Measurements from ENCODE around the gene ROBO1. TPM values are rescaled to one million over a fixed set of nuclear protein-coding genes. Genes with fewer than 3 reads are reported as not detected.

ROBO1 gene
- total RNA-seq, 1 donor from 2014 or later: 73.8 TPM

GRCh38 chr3:78703944-78704343, 1063.9 kb downstream of the ROBO1 start:
- no peak for DNase-seq (ENCODE audit: extremely low spot score, unreplicated experiment)
- H3K4me3 Mint-ChIP-seq (ENCODE audit: unreplicated experiment): no peak overlapping the region
- H3K9me3 Mint-ChIP-seq (ENCODE audit: unreplicated experiment): peaks cover 3% of the 10 kb centered on the region
- H3K36me3 Mint-ChIP-seq (ENCODE audit: unreplicated experiment): peaks cover 4% of the 10 kb centered on the region
- H3K4me1 Mint-ChIP-seq (ENCODE audit: unreplicated experiment): peaks cover 22% of the 10 kb centered on the region
- no peak for TF ChIP-seq CTCF (IDR thresholded peaks at IDR 0.05)
- H3K27ac Mint-ChIP-seq (ENCODE audit: unreplicated experiment): no peak overlapping the region
- no peaks in the 10 kb centered on the region for H3K27me3 Mint-ChIP-seq (ENCODE audit: unreplicated experiment)

GRCh38 chr3:78701537-78701936, 1066.3 kb downstream of the ROBO1 start:
- no peak overlapping the region for H3K27ac Mint-ChIP-seq (ENCODE audit: unreplicated experiment)
- H3K36me3 Mint-ChIP-seq (ENCODE audit: unreplicated experiment): peaks cover 4% of the 10 kb centered on the region
- H3K27me3 Mint-ChIP-seq (ENCODE audit: unreplicated experiment): no peaks in the 10 kb centered on the region
- DNase-seq (ENCODE audit: extremely low spot score, unreplicated experiment): no peak
- H3K4me1 Mint-ChIP-seq (ENCODE audit: unreplicated experiment): peaks cover 14% of the 10 kb centered on the region
- peaks cover 3% of the 10 kb centered on the region for H3K9me3 Mint-ChIP-seq (ENCODE audit: unreplicated experiment)
- no peak overlapping the region for H3K4me3 Mint-ChIP-seq (ENCODE audit: unreplicated experiment)
- no peak for TF ChIP-seq CTCF (IDR thresholded peaks at IDR 0.05)

- no peak overlapping the region for H3K27ac Mint-ChIP-seq (ENCODE audit: unreplicated experiment)
These were observed 1069.4 kb downstream of the ROBO1 start for GRCh38 chr3:78698431-78698830.

GRCh38 chr3:78697426-78697825, 1070.4 kb downstream of the ROBO1 start:
- no peak overlapping the region for H3K27ac Mint-ChIP-seq (ENCODE audit: unreplicated experiment)
- no peaks in the 10 kb centered on the region for H3K27me3 Mint-ChIP-seq (ENCODE audit: unreplicated experiment)
- TF ChIP-seq CTCF (IDR thresholded peaks at IDR 0.05): no peak
- H3K4me1 Mint-ChIP-seq (ENCODE audit: unreplicated experiment): peaks cover 6% of the 10 kb centered on the region
- no peaks in the 10 kb centered on the region for H3K36me3 Mint-ChIP-seq (ENCODE audit: unreplicated experiment)
- H3K4me3 Mint-ChIP-seq (ENCODE audit: unreplicated experiment): no peak overlapping the region
- peaks cover 8% of the 10 kb centered on the region for H3K9me3 Mint-ChIP-seq (ENCODE audit: unreplicated experiment)
- no peak for DNase-seq (ENCODE audit: extremely low spot score, unreplicated experiment)

More at GRCh38 chr3:78698431-78698830, 1069.4 kb downstream of the ROBO1 start:
- no peaks in the 10 kb centered on the region for H3K36me3 Mint-ChIP-seq (ENCODE audit: unreplicated experiment)
- no peak overlapping the region for H3K4me3 Mint-ChIP-seq (ENCODE audit: unreplicated experiment)
- no peak for DNase-seq (ENCODE audit: extremely low spot score, unreplicated experiment)
- H3K27me3 Mint-ChIP-seq (ENCODE audit: unreplicated experiment): no peaks in the 10 kb centered on the region
- peaks cover 3% of the 10 kb centered on the region for H3K9me3 Mint-ChIP-seq (ENCODE audit: unreplicated experiment)
- H3K4me1 Mint-ChIP-seq (ENCODE audit: unreplicated experiment): peaks cover 6% of the 10 kb centered on the region
- no peak for TF ChIP-seq CTCF (IDR thresholded peaks at IDR 0.05)

- no peaks in the 10 kb centered on the region for H3K27me3 Mint-ChIP-seq (ENCODE audit: unreplicated experiment)
- peak overlapping the region; percentile 51 for H3K27ac Mint-ChIP-seq (ENCODE audit: unreplicated experiment)
- peaks cover 16% of the 10 kb centered on the region for H3K4me1 Mint-ChIP-seq (ENCODE audit: unreplicated experiment)
- peaks cover 5% of the 10 kb centered on the region for H3K9me3 Mint-ChIP-seq (ENCODE audit: unreplicated experiment)
- H3K36me3 Mint-ChIP-seq (ENCODE audit: unreplicated experiment): no peaks in the 10 kb centered on the region
- H3K4me3 Mint-ChIP-seq (ENCODE audit: unreplicated experiment): no peak overlapping the region
- no peak for DNase-seq (ENCODE audit: extremely low spot score, unreplicated experiment)
- no peak for TF ChIP-seq CTCF (IDR thresholded peaks at IDR 0.05)
These were observed 1077.0 kb downstream of the ROBO1 start for GRCh38 chr3:78690766-78691165.

All from osteocyte (in vitro differentiated cells).